Neural cell (in vitro differentiated cells): Measurements from ENCODE around the gene EFCAB8.

Experiments
- EP300 ChIP-seq: fragments of 450-650 bp; conservative IDR thresholded peaks from 2 replicates; pipeline ENCODE4 v1.6.1; 2014; ENCODE audit warnings: antibody characterized with exemption, mild to moderate bottlenecking, moderate library complexity; ENCODE audit not compliant: poor library complexity, severe bottlenecking
- EZH2 ChIP-seq: fragments of 200-600, 300-800 bp; shearing (Covaris generic), sonication (generic); IDR thresholded peaks from 2 replicates; pipeline ENCODE4 v1.6.1; 2014; ENCODE audit warnings: antibody characterized with exemption, low read length, borderline replicate concordance, mild to moderate bottlenecking; ENCODE audit not compliant: insufficient read depth, poor library complexity, severe bottlenecking
- POLR2AphosphoS5 ChIP-seq: IDR thresholded peaks from 2 replicates; pipeline ENCODE4 v1.6.1; 2012
- TF ChIP-seq, protein P1 (sequence below): fragments of 450-650 bp; IDR thresholded peaks from 2 replicates; pipeline ENCODE4 v1.5.1; 2014; ENCODE audit warnings: antibody characterized with exemption, mild to moderate bottlenecking, moderate library complexity; ENCODE audit not compliant: poor library complexity, severe bottlenecking
- TF ChIP-seq, protein P2 (sequence below): IDR thresholded peaks from 2 replicates; pipeline ENCODE4 v1.6.1; 2012; ENCODE audit warnings: borderline replicate concordance

DNA sequence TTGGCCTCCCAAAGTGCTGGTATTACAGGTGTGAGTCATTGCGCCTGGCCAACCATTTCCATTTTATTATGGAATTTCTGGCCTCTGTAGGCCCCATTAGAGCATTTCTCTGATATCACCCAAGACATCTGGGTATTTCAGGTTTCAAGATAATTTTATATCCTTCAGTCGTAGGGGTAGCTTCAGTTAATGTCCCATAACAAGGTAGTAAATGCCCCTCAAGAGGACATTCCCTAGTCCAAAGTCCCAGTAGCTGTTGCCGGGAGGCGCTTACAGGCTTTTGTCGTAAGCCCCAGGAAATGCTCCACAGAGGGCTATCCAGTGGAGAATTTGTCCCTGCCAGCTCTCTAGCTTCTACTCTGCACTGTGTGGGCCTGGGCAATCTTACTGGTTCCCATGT lies 24.4 kb downstream of the EFCAB8 start:
- no peak for TF ChIP-seq POLR2AphosphoS5
- TF ChIP-seq, protein P1, sequence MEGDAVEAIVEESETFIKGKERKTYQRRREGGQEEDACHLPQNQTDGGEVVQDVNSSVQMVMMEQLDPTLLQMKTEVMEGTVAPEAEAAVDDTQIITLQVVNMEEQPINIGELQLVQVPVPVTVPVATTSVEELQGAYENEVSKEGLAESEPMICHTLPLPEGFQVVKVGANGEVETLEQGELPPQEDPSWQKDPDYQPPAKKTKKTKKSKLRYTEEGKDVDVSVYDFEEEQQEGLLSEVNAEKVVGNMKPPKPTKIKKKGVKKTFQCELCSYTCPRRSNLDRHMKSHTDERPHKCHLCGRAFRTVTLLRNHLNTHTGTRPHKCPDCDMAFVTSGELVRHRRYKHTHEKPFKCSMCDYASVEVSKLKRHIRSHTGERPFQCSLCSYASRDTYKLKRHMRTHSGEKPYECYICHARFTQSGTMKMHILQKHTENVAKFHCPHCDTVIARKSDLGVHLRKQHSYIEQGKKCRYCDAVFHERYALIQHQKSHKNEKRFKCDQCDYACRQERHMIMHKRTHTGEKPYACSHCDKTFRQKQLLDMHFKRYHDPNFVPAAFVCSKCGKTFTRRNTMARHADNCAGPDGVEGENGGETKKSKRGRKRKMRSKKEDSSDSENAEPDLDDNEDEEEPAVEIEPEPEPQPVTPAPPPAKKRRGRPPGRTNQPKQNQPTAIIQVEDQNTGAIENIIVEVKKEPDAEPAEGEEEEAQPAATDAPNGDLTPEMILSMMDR: no peak
- TF ChIP-seq, protein P2, sequence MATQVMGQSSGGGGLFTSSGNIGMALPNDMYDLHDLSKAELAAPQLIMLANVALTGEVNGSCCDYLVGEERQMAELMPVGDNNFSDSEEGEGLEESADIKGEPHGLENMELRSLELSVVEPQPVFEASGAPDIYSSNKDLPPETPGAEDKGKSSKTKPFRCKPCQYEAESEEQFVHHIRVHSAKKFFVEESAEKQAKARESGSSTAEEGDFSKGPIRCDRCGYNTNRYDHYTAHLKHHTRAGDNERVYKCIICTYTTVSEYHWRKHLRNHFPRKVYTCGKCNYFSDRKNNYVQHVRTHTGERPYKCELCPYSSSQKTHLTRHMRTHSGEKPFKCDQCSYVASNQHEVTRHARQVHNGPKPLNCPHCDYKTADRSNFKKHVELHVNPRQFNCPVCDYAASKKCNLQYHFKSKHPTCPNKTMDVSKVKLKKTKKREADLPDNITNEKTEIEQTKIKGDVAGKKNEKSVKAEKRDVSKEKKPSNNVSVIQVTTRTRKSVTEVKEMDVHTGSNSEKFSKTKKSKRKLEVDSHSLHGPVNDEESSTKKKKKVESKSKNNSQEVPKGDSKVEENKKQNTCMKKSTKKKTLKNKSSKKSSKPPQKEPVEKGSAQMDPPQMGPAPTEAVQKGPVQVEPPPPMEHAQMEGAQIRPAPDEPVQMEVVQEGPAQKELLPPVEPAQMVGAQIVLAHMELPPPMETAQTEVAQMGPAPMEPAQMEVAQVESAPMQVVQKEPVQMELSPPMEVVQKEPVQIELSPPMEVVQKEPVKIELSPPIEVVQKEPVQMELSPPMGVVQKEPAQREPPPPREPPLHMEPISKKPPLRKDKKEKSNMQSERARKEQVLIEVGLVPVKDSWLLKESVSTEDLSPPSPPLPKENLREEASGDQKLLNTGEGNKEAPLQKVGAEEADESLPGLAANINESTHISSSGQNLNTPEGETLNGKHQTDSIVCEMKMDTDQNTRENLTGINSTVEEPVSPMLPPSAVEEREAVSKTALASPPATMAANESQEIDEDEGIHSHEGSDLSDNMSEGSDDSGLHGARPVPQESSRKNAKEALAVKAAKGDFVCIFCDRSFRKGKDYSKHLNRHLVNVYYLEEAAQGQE: no peak
- no peak for TF ChIP-seq EP300
- TF ChIP-seq EZH2: no peak
